Amygdala (tissue), 56 donors: Measurements from ENCODE around the gene HLA-DQB2.
"Not testable (repeated sequence)": the region's sequence is repeated elsewhere in the genome, so short reads cannot be mapped to it uniquely, and the experiment has no call there.

ENCODE experiments used
- DNase-seq, 56 donors: peaks; one replicate each; lab custom pipeline; 2025; lab: John Stamatoyannopoulos, UW

Gene HLA-DQB2

GRCh38 chr6:32752580-32752979, 10.8 kb downstream of the HLA-DQB2 start:
- DNase-seq: no peak

GRCh38 chr6:32745649-32746048, 17.7 kb downstream of the HLA-DQB2 start:
- DNase-seq: not testable (repeated sequence)

DNA sequence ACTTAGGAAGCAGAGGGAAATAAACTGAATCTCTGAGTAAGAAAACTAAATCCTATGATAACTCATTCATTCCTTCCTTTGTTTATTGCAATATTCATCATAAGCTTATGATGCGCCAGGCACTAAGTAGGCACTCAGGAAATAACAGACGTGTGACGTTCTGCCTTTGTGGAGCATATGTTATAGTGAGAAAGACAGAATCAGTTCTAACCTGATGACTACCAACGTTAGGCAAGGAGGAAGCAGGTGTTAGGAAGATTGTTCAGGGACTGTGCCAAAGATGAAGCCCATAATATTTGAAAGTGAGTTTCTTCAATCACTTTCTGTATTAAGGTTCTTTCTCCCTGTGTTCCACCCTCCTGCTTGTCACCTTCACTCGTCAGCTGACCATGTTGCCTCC, 18.6 kb downstream of the HLA-DQB2 start:
- no peak for DNase-seq

- DNase-seq: no peak
These were observed 21.0 kb downstream of the HLA-DQB2 start for GRCh38 chr6:32742374-32742773.

DNA sequence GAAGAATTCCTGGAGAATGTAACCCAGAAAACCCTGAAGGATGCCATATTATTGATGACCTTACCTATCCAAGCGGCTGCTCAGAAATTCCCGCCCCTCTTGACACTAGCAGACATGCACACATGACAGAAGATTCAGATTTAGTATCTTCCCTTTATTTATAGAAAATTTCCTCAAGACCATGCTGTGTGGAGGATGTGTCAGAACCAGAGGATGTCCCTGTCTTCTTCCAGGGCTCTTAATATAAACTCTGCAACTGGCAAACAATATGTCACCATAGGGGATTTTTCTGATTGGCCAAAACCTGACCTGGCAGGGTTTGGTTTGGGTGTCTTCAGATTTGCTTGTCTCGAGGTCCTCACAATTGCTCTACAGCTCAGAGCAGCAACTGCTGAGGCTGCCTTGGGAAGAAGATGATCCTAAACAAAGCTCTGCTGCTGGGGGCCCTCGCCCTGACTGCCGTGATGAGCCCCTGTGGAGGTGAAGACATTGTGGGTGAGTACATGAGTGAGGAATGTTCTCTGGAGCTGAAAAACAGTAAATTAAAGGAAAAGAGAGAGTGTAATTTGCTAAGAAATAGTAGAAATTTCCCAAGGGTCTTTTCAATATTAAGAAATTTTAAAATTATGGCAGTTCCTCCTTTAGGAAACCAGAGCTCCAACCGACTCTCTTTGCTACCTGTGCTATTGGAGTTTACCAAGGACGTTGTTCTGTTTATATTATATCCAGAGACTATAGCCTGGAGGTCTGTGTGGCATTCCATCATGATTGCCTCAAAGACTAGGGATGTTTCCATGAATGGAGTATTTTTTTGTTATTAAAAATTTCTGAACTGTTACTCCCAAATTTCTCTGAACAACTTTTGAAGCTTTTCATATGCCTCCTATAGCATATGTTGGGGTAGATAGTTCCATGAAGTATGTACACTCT, 22.0 kb downstream of the HLA-DQB2 start, which contains the start of gene HLA-DQA2:
Gene HLA-DQA2 (plus strand): TSS at position 361 of the 930 bp plus-strand sequence. CDS start 53 bp downstream, at position 414.
- no peak for DNase-seq

- no peak for DNase-seq
These were observed 25.2 kb downstream of the HLA-DQB2 start for GRCh38 chr6:32738126-32738525.

DNA sequence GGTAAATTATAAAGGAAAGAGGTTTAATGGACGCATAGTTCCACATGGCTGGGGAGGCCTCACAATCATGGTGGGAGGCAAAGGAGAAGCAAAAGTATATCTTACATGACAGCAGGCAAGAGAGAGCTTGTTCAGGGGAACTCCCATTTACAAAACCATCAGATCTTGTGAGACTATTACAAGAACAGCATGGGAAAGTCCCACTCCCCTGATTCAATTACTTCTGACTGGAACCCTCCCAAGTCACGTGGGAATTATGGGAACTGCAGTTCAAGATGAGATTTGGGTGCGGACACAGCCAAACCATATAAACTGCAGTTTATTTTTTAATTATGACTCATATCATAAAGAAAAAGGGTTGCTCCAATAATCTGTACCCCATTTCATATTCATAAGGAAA, 44.5 kb downstream of the HLA-DQB2 start:
- DNase-seq: no peak

DNA sequence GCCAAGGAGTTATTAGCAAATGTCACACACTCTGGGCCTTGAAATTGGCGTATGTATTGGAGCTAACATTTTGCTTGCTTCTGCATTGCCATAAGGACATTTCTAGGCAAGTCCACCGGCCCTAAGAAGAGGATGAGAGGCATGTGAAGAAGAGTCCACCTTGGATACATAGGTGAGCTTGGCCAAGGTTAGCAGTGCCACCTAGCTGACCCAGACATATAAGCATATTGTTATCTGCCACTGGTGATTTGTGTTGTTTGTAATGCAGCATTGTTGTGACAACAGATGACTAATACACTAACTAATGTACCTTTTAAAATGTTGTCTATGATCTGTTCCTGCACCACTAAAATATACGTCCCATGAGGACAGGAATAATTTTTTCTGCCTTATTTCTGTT, 46.9 kb downstream of the HLA-DQB2 start:
- DNase-seq: no peak

GRCh38 chr6:32713241-32713640, 50.1 kb downstream of the HLA-DQB2 start:
- DNase-seq: no peak

DNA sequence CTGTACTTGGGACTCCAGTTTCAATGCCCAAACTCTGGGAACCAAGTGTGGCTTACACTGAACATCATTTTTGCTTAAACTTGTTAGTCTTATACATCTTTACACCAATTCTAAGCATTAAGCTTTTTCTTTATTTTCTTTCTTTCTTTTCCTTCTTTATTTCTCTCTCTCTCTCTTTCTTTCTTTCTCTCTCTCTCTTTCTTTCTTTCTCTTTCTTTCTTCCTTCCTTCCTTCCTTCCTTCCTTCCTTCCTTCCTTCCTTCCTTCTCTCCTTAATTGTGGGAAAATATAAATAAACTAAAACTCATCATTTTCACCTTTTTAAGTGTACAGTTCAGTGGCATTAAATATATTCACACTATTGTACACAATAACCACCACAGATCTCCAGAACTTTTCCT, 53.7 kb downstream of the HLA-DQB2 start:
- no peak for DNase-seq
